ENCODE measurements around the gene MALL. TPM values are rescaled to one million over a fixed set of nuclear protein-coding genes. Genes with fewer than 3 reads are reported as not detected.

MALL gene
- total RNA-seq, 1 donor from 2014 or later, result 1.5 TPM

Small RNAs within 50 kb of the gene (small RNA-seq; reads per million reads assigned to genes)
- gene MIR4267 (ENCODE audit: low replicate concordance), result not detected
- not detected for gene MIR4436B1 (ENCODE audit: low replicate concordance)

Other genes starting within 250 kb of the MALL start
- 1.2 TPM for gene LIMS3, start 217.1 kb downstream of the MALL start, total RNA-seq
- 3.0 TPM for gene NPHP1, start 89.2 kb upstream of the MALL start, total RNA-seq
- gene MTLN, start 96.7 kb upstream of the MALL start, total RNA-seq, result 25.3 TPM